ENCODE results near the gene FOXP1. TPM values are rescaled to one million over a fixed set of nuclear protein-coding genes. Genes with fewer than 3 reads are reported as not detected.

FOXP1 gene
- total and polyA plus RNA-seq, 2 donors (not counting 1 experiment from before 2014, with no cell fraction given): 91.1 to 508 TPM

GRCh38 chr3:71069797-71070196 is 513.7 kb downstream of the FOXP1 start:
- CTCF ChIA-PET: interaction anchor here (0.7 to 5.5 kb wide), 22 partner anchors 11 to 519 kb away, joined by 3 to 64 read pairs (median 6); no protein-coding TSS in a partner anchor
- ATAC-seq (ENCODE audit: low read depth): peak; percentile 48

More at GRCh38 chr3:71069797-71070196, 513.7 kb downstream of the FOXP1 start:
- Mint-ChIP-seq H3K27me3 (no peaks in the 10 kb centered on the region), H3K4me3 (peak overlapping the region; percentile 69), H3K4me1 (peaks cover 79% of the 10 kb centered on the region), H3K27ac (peak overlapping the region; percentile 84), H3K9me3 (ENCODE audit: insufficient read depth) (no peaks in the 10 kb centered on the region)
- intact Hi-C loops (cut with micrococcal nuclease): loop anchor here (1.0 to 10.0 kb wide), 5 partner anchors 62 to 517 kb away; no protein-coding TSS in a partner anchor
- Histone ChIP-seq H4K20me1 (ENCODE audit: control insufficient read depth, insufficient read depth, low read length, poor library complexity, severe bottlenecking) (peaks cover 40% of the 10 kb centered on the region), H3K4me2 (replicated peaks; ENCODE audit: low read depth, low read length, poor library complexity, severe bottlenecking) (peak overlapping the region; percentile 36), H2AFZ (ENCODE audit: insufficient read depth, low read depth, low read length, poor library complexity, severe bottlenecking) (no peak overlapping the region), H3K4me3 (ENCODE audit: control extremely low read depth in 1 of 5, extremely low read depth in 1 of 5, insufficient read depth in 1 of 5, low read depth in 2 of 5, low read length in 4 of 5) (no peak overlapping the region), H3K4me1 (ENCODE audit: control insufficient read depth in 2 of 2, insufficient read depth in 2 of 2, low read length in 2 of 2) (peaks cover 55 to 67% of the 10 kb centered on the region in 2 donors), H3K36me3 (replicated peaks in 1 of 2; ENCODE audit: control extremely low read depth in 1 of 2, control insufficient read depth in 1 of 2, extremely low read depth in 1 of 2, insufficient read depth in 2 of 2, low read length in 1 of 2) (peaks cover 0 to 5% of the 10 kb centered on the region in 2 experiments), H3K27ac (ENCODE audit: low read length in 2 of 2) (peak overlapping the region; percentile 25 to 77), H3K9me3 (ENCODE audit: control extremely low read depth in 1 of 3, control insufficient read depth in 2 of 3, insufficient read depth in 1 of 3, low read length in 2 of 3) (no peaks in the 10 kb centered on the region), H3K79me2 (ENCODE audit: control insufficient read depth, insufficient read depth, low read length) (peaks cover 93% of the 10 kb centered on the region), H3K27me3 (replicated peaks in 1 of 4; ENCODE audit: control extremely low read depth in 1 of 4, control insufficient read depth in 3 of 4, insufficient read depth in 4 of 4, low read length in 3 of 4) (no peaks in the 10 kb centered on the region), H3K9ac (ENCODE audit: low read length) (no peak overlapping the region)
- WGBS (ENCODE audit: insufficient coverage): 56% methylated on average over 2 of the region's 4 CpGs
- TF ChIP-seq, protein P1, sequence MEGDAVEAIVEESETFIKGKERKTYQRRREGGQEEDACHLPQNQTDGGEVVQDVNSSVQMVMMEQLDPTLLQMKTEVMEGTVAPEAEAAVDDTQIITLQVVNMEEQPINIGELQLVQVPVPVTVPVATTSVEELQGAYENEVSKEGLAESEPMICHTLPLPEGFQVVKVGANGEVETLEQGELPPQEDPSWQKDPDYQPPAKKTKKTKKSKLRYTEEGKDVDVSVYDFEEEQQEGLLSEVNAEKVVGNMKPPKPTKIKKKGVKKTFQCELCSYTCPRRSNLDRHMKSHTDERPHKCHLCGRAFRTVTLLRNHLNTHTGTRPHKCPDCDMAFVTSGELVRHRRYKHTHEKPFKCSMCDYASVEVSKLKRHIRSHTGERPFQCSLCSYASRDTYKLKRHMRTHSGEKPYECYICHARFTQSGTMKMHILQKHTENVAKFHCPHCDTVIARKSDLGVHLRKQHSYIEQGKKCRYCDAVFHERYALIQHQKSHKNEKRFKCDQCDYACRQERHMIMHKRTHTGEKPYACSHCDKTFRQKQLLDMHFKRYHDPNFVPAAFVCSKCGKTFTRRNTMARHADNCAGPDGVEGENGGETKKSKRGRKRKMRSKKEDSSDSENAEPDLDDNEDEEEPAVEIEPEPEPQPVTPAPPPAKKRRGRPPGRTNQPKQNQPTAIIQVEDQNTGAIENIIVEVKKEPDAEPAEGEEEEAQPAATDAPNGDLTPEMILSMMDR (IDR thresholded peaks at IDR 0.05): peak; percentile 78
- no peak for TF ChIP-seq EZH2 (IDR thresholded peaks at IDR 0.05; ENCODE audit: borderline replicate concordance, insufficient read depth, low read depth, low read length, poor library complexity, severe bottlenecking)
- POLR2A ChIA-PET: interaction anchor here (0.8 to 1.0 kb wide), 2 partner anchors 59 to 65 kb away, joined by 3 read pairs; no protein-coding TSS in a partner anchor
- DNase-seq: peak; percentile 83

All from B cell (primary cell).